Peyer's patch (tissue), 4 donors: ENCODE data around the gene KRT7.
"Not testable (repeated sequence)": the region's sequence is repeated elsewhere in the genome, so short reads cannot be mapped to it uniquely, and the experiment has no call there.

Source experiments
- POLR2A ChIP-seq, 2 donors: fragments of 450-650 bp; IDR thresholded peaks; one replicate each; pipeline ENCODE4 v1.5.1; 2017; ENCODE audit warnings: antibody characterized with exemption in 2 of 2, mild to moderate bottlenecking in 2 of 2, moderate library complexity in 2 of 2
- TF ChIP-seq, protein P1 (sequence below), 6 experiments: fragments of 450-650 bp in 4 of 6; fragments of 200-600 bp in 2 of 6; sonication (generic) in 1 of 6; IDR thresholded peaks; one replicate each; pipeline ENCODE4 v1.5.1; 2017 to 2019; ENCODE audit warnings: antibody characterized with exemption in 6 of 6, mild to moderate bottlenecking in 3 of 6, moderate library complexity in 1 of 6

DNA sequence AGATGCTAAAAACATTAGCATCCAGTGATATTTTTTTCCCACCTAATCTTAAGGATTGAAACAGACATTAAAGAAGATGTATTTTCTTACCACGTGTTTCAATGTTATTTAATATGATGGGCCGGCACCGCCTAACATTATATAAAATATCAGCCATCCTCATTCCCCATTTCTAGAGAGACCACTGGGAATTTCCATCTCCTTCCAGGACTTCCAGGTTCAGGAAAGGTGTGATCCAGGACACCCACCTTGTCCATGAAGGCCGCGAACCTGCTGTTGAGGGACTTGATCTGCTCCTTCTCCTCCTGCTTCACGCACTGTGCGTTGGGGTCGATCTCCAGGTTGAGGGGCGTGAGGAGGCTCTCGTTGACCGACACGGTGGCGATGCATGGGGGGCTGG lies 24.9 kb downstream of the KRT7 start:
- TF ChIP-seq POLR2A (IDR thresholded peaks at IDR 0.05), result not testable (repeated sequence)
- TF ChIP-seq, protein P1, sequence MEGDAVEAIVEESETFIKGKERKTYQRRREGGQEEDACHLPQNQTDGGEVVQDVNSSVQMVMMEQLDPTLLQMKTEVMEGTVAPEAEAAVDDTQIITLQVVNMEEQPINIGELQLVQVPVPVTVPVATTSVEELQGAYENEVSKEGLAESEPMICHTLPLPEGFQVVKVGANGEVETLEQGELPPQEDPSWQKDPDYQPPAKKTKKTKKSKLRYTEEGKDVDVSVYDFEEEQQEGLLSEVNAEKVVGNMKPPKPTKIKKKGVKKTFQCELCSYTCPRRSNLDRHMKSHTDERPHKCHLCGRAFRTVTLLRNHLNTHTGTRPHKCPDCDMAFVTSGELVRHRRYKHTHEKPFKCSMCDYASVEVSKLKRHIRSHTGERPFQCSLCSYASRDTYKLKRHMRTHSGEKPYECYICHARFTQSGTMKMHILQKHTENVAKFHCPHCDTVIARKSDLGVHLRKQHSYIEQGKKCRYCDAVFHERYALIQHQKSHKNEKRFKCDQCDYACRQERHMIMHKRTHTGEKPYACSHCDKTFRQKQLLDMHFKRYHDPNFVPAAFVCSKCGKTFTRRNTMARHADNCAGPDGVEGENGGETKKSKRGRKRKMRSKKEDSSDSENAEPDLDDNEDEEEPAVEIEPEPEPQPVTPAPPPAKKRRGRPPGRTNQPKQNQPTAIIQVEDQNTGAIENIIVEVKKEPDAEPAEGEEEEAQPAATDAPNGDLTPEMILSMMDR (IDR thresholded peaks at IDR 0.05), result not testable (repeated sequence)
